ENCODE data around the gene SHISA9.

- TF ChIP-seq POLR2A (IDR thresholded peaks at IDR 0.05) (no peak), CTCF (IDR thresholded peaks at IDR 0.05) (no peak)
Measured at GRCh38 chr16:13102401-13102800, 201.0 kb downstream of the SHISA9 start.
